SH-SY5Y (cell line): ENCODE results near the gene FBXW8.

Source experiments
- GATA2 ChIP-seq: IDR thresholded peaks from 2 replicates; pipeline ENCODE4 v1.6.1; 2011; ENCODE audit warnings: mild to moderate bottlenecking, low read depth, low read length
- GATA3 ChIP-seq: IDR thresholded peaks from 2 replicates; pipeline ENCODE4 v1.6.1; 2011; ENCODE audit warnings: low read depth, mild to moderate bottlenecking, low read length, moderate library complexity

The FBXW8 gene

GRCh38 chr12:117047810-117048584, 137.2 kb downstream of the FBXW8 start:
- no peak for TF ChIP-seq GATA3
- no peak for TF ChIP-seq GATA2

- TF ChIP-seq GATA3: no peak
- TF ChIP-seq GATA2: no peak
These were observed 137.8 kb downstream of the FBXW8 start for GRCh38 chr12:117048585-117048904.

DNA sequence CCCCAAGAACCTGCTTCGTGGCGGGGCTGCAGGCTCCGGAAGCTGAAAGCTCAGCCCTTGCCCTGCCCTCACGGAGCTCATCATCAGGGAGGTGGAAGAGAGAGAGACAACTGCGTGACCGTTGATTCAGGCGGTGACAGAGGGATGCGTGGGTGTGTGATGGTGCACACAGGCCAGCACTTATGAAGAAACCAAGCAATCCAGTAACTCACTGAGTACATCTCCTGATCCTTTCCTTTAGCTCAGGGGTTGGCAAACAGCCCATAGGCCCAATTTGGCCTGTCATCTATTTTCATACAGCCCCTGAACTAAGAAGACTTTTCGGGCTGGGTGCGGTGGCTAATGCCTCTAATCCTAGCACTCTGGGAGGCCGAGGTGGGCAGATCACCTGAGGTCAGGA, 138.5 kb downstream of the FBXW8 start:
- TF ChIP-seq GATA3: no peak
- no peak for TF ChIP-seq GATA2

- no peak for TF ChIP-seq GATA2
- no peak for TF ChIP-seq GATA3
These were observed 139.3 kb downstream of the FBXW8 start for GRCh38 chr12:117050060-117050459.

DNA sequence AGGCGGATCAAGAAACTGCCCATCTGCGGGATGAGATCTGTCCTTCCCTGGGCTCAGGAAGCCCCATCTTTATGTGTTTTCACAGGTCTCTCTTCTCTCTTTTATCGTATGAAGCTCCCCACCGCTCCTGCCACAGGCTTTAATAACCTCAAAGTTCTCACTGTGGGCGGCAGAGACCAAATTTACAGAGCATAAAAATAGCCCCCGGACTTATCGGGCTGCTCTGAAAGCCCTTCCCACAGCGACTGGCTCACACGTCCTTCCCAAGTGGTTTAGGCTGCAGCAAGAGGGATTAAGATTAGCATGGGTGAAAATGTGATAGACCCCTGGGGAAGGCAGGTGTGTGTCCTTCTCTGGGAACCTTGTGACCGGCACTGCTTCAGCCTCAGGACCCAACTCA, 140.6 kb downstream of the FBXW8 start:
- TF ChIP-seq GATA3 (no peak), GATA2 (no peak)

GRCh38 chr12:117052386-117053049, 141.8 kb downstream of the FBXW8 start:
- no peak for TF ChIP-seq GATA3
- no peak for TF ChIP-seq GATA2

DNA sequence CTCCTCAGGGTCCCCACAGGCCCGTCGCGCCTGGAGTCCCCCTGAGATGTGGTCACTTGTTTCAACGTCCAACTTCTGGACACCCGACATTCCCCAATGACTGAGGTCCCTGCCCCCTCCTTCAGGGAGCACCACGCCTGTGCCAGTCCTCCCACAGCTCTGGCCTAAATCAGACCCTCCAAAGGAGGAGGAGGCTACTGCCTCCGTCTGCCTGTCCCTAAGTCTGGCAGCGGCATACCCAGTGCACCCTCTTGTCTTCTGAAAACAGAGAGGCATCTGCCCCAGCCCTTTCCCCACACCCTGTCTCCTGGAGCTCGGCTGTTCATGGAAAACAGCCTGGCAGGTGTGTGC, 142.3 kb downstream of the FBXW8 start:
- TF ChIP-seq GATA2 (no peak), GATA3 (no peak)

- TF ChIP-seq GATA3: no peak
- TF ChIP-seq GATA2: no peak
These were observed 142.9 kb downstream of the FBXW8 start for GRCh38 chr12:117053597-117054201.

DNA sequence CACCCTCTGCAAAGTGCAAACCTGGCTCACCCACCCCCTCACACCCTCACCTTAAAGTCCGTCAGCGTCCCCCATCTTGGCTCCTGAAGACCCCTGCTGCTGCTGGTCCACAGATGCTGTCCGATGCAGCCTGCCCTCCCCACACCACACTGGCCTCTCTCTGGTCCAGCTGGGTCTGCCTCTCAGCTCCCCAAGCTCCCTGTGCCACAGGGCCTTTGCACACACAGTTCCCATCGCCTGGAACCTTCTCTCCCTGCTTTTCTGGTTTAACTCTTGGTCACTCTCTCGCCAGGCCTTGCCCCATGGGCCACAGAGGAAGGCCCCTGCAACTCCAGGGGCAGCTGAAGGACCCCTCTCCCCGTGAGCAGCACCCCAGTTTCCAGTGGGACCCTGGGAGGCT, 143.5 kb downstream of the FBXW8 start:
- no peak for TF ChIP-seq GATA2
- TF ChIP-seq GATA3: no peak

GRCh38 chr12:117058442-117059072, 147.8 kb downstream of the FBXW8 start:
- TF ChIP-seq GATA3 (no peak), GATA2 (no peak)

DNA sequence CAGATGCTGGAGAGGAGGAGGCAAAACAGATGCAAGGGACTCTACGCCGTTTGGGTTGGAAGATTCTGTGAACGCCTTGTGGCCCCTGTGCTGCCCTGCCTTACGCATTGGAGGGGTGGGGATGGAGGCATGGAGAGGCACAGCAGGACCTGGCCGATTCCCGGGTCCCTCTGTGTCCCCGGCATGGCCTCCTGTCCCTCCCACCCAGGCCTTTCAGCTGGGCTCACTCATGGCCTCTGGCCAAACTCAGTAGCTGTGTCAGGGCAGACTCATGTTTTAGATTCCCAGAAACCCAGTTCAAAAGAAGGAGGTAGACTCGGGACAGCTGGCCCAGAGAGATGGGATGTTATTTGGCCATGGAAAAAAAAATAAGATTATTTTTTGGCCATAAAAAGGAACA, 148.4 kb downstream of the FBXW8 start:
- no peak for TF ChIP-seq GATA2
- TF ChIP-seq GATA3: no peak

DNA sequence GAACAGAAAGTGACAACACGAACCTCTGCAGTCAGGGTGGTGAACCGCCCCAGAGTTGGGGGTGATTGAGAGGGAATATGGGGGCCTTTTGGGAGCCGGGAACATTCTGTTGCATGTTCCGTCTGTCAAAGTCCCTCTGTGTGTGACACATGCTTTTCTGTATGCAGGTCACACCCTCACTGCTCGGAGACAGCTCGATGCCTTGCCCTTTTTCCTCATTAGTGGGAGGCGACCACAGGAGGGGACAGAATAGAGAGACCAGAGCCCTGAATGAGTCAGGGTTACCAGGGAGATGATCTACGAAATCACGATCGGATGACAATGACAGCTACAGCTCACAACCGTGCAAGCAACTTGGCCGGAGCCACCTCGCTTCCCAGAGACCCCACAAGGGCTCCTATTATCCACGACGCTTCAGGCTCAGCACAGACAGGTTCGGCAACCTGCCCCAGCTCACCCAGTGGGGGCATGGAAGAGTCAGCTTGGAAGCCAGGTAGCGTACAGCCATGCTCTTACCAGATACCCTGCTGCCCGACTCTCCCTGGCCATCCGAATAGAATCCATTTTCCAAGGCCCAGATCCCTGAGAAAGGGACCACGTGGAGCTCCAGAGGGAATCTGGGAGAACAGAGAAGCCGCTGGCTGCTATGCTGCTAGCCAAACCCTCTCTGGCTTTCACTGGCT, 149.6 kb downstream of the FBXW8 start:
- no peak for TF ChIP-seq GATA3
- TF ChIP-seq GATA2: no peak

- TF ChIP-seq GATA3 (no peak), GATA2 (no peak)
These were observed 150.2 kb downstream of the FBXW8 start for GRCh38 chr12:117060929-117061305.

- no peak for TF ChIP-seq GATA2
- TF ChIP-seq GATA3: no peak
These were observed 150.9 kb downstream of the FBXW8 start for GRCh38 chr12:117061555-117062079.
